Osteoblast (primary cell): ENCODE measurements around the gene NCK2. TPM values are rescaled to one million over a fixed set of nuclear protein-coding genes. Genes with fewer than 3 reads are reported as not detected.
A peak's percentile ranks its signal among the peaks of the same experiment; 100 is the strongest.

Source experiments
- DNase-seq: peaks from one replicate; pipeline ENCODE4 v3.0.0; 2011; ENCODE audit warnings: low spot score, mixed read lengths; ENCODE audit not compliant: insufficient read length; ENCODE audit errors: missing footprints
- H2AFZ ChIP-seq: 2 replicates; pipeline ENCODE4 v1.6.0; 2011; ENCODE audit warnings: mild to moderate bottlenecking, low read length
- H3K27ac ChIP-seq: 2 replicates; pipeline ENCODE4 v1.5.1; 2011; ENCODE audit warnings: mild to moderate bottlenecking, low read depth, low read length, moderate library complexity
- H3K27me3 ChIP-seq: 2 replicates; pipeline ENCODE4 v1.6.0; 2012; ENCODE audit warnings: mild to moderate bottlenecking, control low read depth, inconsistent platforms, low read length, moderate library complexity; ENCODE audit not compliant: insufficient read depth
- H3K36me3 ChIP-seq: 2 replicates; pipeline ENCODE4 v1.5.1; 2011; ENCODE audit warnings: mild to moderate bottlenecking, low read length, control low read depth, moderate library complexity; ENCODE audit not compliant: insufficient read depth
- H3K4me1 ChIP-seq: 2 replicates; pipeline ENCODE4 v1.5.1; 2011; ENCODE audit warnings: mild to moderate bottlenecking, low read length, control low read depth, moderate library complexity; ENCODE audit not compliant: insufficient read depth
- H3K4me2 ChIP-seq: 2 replicates; pipeline ENCODE4 v1.6.0; 2011; ENCODE audit warnings: mild to moderate bottlenecking, low read length; ENCODE audit not compliant: insufficient read depth
- H3K4me3 ChIP-seq: fragments of 200-600 bp; sonication (generic); 3 replicates; pipeline ENCODE4 v1.5.1; 2012; ENCODE audit warnings: mild to moderate bottlenecking, low read length, inconsistent platforms; ENCODE audit not compliant: insufficient read depth
- H3K79me2 ChIP-seq: 2 replicates; pipeline ENCODE4 v1.6.0; 2012; ENCODE audit warnings: mild to moderate bottlenecking, low read length, control low read depth, inconsistent platforms; ENCODE audit not compliant: insufficient read depth
- H3K9me3 ChIP-seq: 2 replicates; pipeline ENCODE4 v1.5.1; 2011; ENCODE audit warnings: low read depth, low read length, control low read depth
- H4K20me1 ChIP-seq: 2 replicates; pipeline ENCODE4 v1.6.0; 2012; ENCODE audit warnings: mild to moderate bottlenecking, low read length, control low read depth; ENCODE audit not compliant: insufficient read depth
- total RNA-seq: library from RNA; depleted of rRNA; stranded (reverse); fragments of >200 nt; gene quantifications from 2 replicates; pipeline ENCODE4 v1.2.3, GENCODE V29; 2012
- TF ChIP-seq, protein P1 (sequence below): IDR thresholded peaks from 2 replicates; pipeline ENCODE4 v1.5.1; 2011; ENCODE audit warnings: mild to moderate bottlenecking, low read depth, low read length, moderate library complexity; ENCODE audit errors: extremely low read depth

The NCK2 gene
- total RNA-seq, 1 donor, result 28.6 TPM

DNA sequence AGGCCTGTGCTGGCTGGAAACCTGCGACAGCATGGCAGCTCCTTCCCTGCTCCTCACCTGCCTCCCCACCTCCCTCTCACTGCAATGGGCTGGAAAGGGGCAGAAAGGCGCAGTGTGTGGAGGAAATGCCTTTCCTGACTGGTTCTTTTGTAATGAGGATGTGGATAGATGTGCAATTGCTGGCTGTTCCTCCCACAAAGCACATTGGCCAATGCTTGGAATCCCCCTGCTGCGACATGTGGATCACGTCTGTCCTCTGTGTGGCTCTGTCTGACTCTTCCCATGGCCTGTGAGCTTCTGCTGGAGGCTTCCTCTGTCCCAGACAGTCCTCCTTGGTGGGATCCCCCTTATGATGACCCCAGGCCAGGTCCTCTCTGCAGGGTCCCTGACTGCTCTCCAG, 172.5 kb downstream of the NCK2 start:
- H3K4me2 ChIP-seq, result no peak overlapping the region
- no peaks in the 10 kb centered on the region for H4K20me1 ChIP-seq
- H3K27me3 ChIP-seq, result peaks cover 4% of the 10 kb centered on the region
- H3K4me1 ChIP-seq, result no peaks in the 10 kb centered on the region
- no peak overlapping the region for H3K4me3 ChIP-seq
- no peaks in the 10 kb centered on the region for H3K79me2 ChIP-seq
- no peaks in the 10 kb centered on the region for H3K9me3 ChIP-seq
- DNase-seq, result peak; percentile 15
- TF ChIP-seq, protein P1, sequence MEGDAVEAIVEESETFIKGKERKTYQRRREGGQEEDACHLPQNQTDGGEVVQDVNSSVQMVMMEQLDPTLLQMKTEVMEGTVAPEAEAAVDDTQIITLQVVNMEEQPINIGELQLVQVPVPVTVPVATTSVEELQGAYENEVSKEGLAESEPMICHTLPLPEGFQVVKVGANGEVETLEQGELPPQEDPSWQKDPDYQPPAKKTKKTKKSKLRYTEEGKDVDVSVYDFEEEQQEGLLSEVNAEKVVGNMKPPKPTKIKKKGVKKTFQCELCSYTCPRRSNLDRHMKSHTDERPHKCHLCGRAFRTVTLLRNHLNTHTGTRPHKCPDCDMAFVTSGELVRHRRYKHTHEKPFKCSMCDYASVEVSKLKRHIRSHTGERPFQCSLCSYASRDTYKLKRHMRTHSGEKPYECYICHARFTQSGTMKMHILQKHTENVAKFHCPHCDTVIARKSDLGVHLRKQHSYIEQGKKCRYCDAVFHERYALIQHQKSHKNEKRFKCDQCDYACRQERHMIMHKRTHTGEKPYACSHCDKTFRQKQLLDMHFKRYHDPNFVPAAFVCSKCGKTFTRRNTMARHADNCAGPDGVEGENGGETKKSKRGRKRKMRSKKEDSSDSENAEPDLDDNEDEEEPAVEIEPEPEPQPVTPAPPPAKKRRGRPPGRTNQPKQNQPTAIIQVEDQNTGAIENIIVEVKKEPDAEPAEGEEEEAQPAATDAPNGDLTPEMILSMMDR, result no peak
- H3K36me3 ChIP-seq, result no peaks in the 10 kb centered on the region
- H3K27ac ChIP-seq, result no peak overlapping the region
- H2AFZ ChIP-seq, result no peak overlapping the region

DNA sequence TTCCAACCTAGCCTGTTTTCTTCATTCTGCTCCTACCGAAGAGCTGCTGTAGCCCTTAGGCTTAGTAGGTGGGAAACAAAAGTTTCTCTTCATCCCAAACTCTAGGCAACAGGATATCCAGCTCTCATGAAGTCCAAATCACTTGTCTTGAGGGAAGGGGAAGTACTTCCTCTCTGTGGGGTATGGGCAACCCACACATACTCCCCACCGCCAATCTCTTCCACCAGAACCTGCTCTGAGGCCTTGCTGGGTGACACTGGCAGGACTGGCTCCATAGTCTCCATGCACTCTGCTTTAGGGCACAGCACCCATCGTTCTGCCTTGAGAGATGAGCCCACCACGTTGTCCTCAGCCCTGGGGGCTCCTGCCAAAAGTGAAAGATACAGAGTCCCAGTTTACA, 173.0 kb downstream of the NCK2 start:
- Histone ChIP-seq H3K79me2 (no peaks in the 10 kb centered on the region), H2AFZ (no peak overlapping the region), H3K27me3 (peaks cover 4% of the 10 kb centered on the region), H3K4me2 (no peak overlapping the region), H3K36me3 (no peaks in the 10 kb centered on the region), H3K4me3 (no peak overlapping the region), H3K4me1 (no peaks in the 10 kb centered on the region), H3K27ac (no peak overlapping the region), H3K9me3 (no peaks in the 10 kb centered on the region), H4K20me1 (no peaks in the 10 kb centered on the region)
- TF ChIP-seq, protein P1, result no peak
- no peak for DNase-seq

DNA sequence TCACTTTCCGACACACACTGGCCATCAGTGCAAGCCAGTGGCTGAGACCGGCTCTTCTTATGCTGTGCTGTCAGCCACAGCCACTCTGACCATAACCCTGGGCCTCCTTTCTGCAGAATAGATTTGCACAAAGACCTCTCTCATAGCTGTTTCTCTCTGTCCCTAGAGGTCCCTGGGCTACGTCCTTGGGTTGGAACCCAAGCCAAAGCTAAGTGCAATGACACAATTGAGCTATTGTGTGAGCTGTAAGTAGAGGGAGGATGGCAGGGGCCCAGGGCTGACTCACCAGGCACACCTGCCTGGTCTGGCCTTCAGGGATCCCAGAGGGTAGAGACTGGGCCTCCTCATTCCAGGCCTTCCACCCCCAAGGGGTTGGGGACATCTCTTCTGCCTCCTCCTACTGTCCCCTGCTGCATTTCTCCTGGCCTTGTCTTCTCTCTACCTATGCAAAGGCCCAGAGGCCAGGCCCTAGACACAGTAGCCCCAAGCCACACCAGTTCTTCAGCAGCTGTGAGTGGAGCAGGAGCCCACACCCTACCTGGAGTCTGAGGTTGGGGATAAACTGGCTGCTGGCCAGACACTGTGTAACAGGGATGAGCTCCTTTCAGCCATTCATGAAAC, 174.6 kb downstream of the NCK2 start:
- Histone ChIP-seq H2AFZ (no peak overlapping the region), H3K36me3 (no peaks in the 10 kb centered on the region), H3K27ac (no peak overlapping the region), H3K27me3 (peaks cover 4% of the 10 kb centered on the region), H3K79me2 (no peaks in the 10 kb centered on the region), H4K20me1 (no peaks in the 10 kb centered on the region), H3K9me3 (no peaks in the 10 kb centered on the region), H3K4me2 (no peak overlapping the region), H3K4me3 (no peak overlapping the region), H3K4me1 (no peaks in the 10 kb centered on the region)
- DNase-seq, result no peak
- TF ChIP-seq, protein P1, result no peak

DNA sequence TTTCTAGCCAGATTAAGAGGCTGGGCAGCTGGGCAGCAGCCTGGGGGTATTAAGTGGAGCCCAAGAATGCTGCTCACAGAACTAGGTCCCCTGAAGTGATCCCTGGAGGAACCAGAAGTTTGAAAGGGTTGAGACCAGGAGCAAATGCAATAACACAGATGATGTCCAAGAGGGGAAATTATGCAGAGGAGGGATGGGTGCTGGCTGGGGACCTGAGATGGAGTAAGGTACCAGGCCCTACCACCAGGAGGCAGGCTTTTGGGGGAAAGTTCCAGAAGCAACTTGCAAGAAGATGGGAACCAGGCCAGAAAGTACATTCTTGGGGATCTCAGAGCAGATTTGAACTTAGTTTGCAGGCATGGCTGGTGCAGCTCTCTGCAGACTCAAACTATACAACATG, 175.1 kb downstream of the NCK2 start:
- TF ChIP-seq, protein P1, result peak; percentile 60
- Histone ChIP-seq H3K36me3 (no peaks in the 10 kb centered on the region), H3K9me3 (no peaks in the 10 kb centered on the region), H3K4me2 (no peak overlapping the region), H4K20me1 (no peaks in the 10 kb centered on the region), H2AFZ (no peak overlapping the region), H3K79me2 (no peaks in the 10 kb centered on the region), H3K27ac (no peak overlapping the region), H3K4me3 (no peak overlapping the region), H3K27me3 (peaks cover 4% of the 10 kb centered on the region), H3K4me1 (no peaks in the 10 kb centered on the region)
- no peak for DNase-seq
